WTC11 (cell line): ENCODE measurements around the gene WWOX. TPM values are rescaled to one million over a fixed set of nuclear protein-coding genes. Genes with fewer than 3 reads are reported as not detected.

ENCODE experiments used
- ATAC-seq: fragments of 200-7000 bp; cut with Tn5 transposase; 2 replicates; pipeline ENCODE4 v1.10.0; 2021; ENCODE audit warnings: mild to moderate bottlenecking, moderate library complexity
- CTCF ChIA-PET: fragments of 300-600 bp; sonication (Branson Sonifier 250); formaldehyde crosslinking; loops from one replicate; lab custom pipeline; 2021; ENCODE audit warnings: antibody characterized with exemption; lab: Charles Lee
- POLR2A ChIA-PET: fragments of 350-600 bp; sonication (Branson Sonifier 250); formaldehyde crosslinking; loops from one replicate; lab custom pipeline; 2021; ENCODE audit warnings: antibody characterized with exemption; lab: Charles Lee
- DNase-seq: peaks from one replicate; pipeline ENCODE4 v3.0.0; 2021; ENCODE audit warnings: low spot score
- H3K27ac Mint-ChIP-seq: 2 replicates; pipeline ENCODE4 v1.8.0; 2021; ENCODE audit warnings: mixed read lengths
- H3K27me3 Mint-ChIP-seq: 2 replicates; pipeline ENCODE4 v1.8.0; 2021; ENCODE audit warnings: low read depth, mild to moderate bottlenecking, moderate library complexity, mixed read lengths
- H3K36me3 Mint-ChIP-seq: 2 replicates; pipeline ENCODE4 v1.8.0; 2021; ENCODE audit warnings: mixed read lengths
- H3K4me1 Mint-ChIP-seq: 2 replicates; pipeline ENCODE4 v1.8.0; 2022; ENCODE audit warnings: mixed read lengths
- H3K4me3 Mint-ChIP-seq: 2 replicates; pipeline ENCODE4 v1.8.0; 2021; ENCODE audit warnings: mild to moderate bottlenecking, moderate library complexity, mixed read lengths
- H3K9me3 Mint-ChIP-seq: 2 replicates; pipeline ENCODE4 v1.8.0; 2021; ENCODE audit warnings: mixed read lengths
- ATF2 ChIP-seq: sonication (generic); formaldehyde crosslinking; IDR thresholded peaks from 2 replicates; pipeline ENCODE4 v1.8.1; 2022; ENCODE audit warnings: low read depth, missing genetic modification reagents, borderline replicate concordance
- ATF6 ChIP-seq: sonication (generic); formaldehyde crosslinking; IDR thresholded peaks from 2 replicates; pipeline ENCODE4 v1.8.1; 2023; ENCODE audit warnings: mild to moderate bottlenecking, missing genetic modification reagents
- CDX4 ChIP-seq: fragments of 250-450 bp; sonication (Bioruptor Pico); IDR thresholded peaks from 2 replicates; pipeline ENCODE4 v1.9.0; 2021; ENCODE audit warnings: moderate library complexity, mild to moderate bottlenecking, inconsistent platforms, borderline replicate concordance
- ETV6 ChIP-seq: sonication (generic); formaldehyde crosslinking; IDR thresholded peaks from 2 replicates; pipeline ENCODE4 v1.8.1; 2022; ENCODE audit warnings: mild to moderate bottlenecking, missing genetic modification reagents
- FOXK1 ChIP-seq: sonication (generic); formaldehyde crosslinking; IDR thresholded peaks from 2 replicates; pipeline ENCODE4 v1.8.0; 2022; ENCODE audit warnings: mild to moderate bottlenecking, moderate library complexity, missing genetic modification reagents
- IRF2 ChIP-seq: sonication (generic); formaldehyde crosslinking; IDR thresholded peaks from 2 replicates; pipeline ENCODE4 v1.8.0; 2022; ENCODE audit warnings: low read depth, missing genetic modification reagents, borderline replicate concordance
- KAT7 ChIP-seq: sonication (generic); formaldehyde crosslinking; IDR thresholded peaks from 2 replicates; pipeline ENCODE4 v1.8.1; 2023; ENCODE audit warnings: missing genetic modification reagents, mild to moderate bottlenecking, borderline replicate concordance
- MYBL2 ChIP-seq: sonication (generic); formaldehyde crosslinking; IDR thresholded peaks from 2 replicates; pipeline ENCODE4 v1.8.1; 2023; ENCODE audit warnings: mild to moderate bottlenecking, moderate library complexity, missing genetic modification reagents
- NFYB ChIP-seq: sonication (generic); formaldehyde crosslinking; conservative IDR thresholded peaks from 2 replicates; pipeline ENCODE4 v1.8.0; 2022; ENCODE audit warnings: low read depth, missing genetic modification reagents
- NR1H2 ChIP-seq: sonication (generic); formaldehyde crosslinking; IDR thresholded peaks from 2 replicates; pipeline ENCODE4 v1.9.0; 2021; ENCODE audit warnings: mild to moderate bottlenecking, moderate library complexity, missing genetic modification reagents
- NR3C1 ChIP-seq: sonication (generic); formaldehyde crosslinking; conservative IDR thresholded peaks from 2 replicates; pipeline ENCODE4 v1.8.1; 2023; ENCODE audit warnings: low read depth, mild to moderate bottlenecking, missing genetic modification reagents
- SP1 ChIP-seq: sonication (generic); formaldehyde crosslinking; conservative IDR thresholded peaks from 2 replicates; pipeline ENCODE4 v1.8.1; 2022; ENCODE audit warnings: missing genetic modification reagents
- TEAD4 ChIP-seq: sonication (generic); formaldehyde crosslinking; IDR thresholded peaks from 2 replicates; pipeline ENCODE4 v1.8.0; 2022; ENCODE audit warnings: mild to moderate bottlenecking, missing genetic modification reagents
- USF2 ChIP-seq: sonication (generic); formaldehyde crosslinking; IDR thresholded peaks from 2 replicates; pipeline ENCODE4 v1.8.1; 2023; ENCODE audit warnings: mild to moderate bottlenecking, missing genetic modification reagents, moderate library complexity
- ZNF138 ChIP-seq: sonication (generic); formaldehyde crosslinking; conservative IDR thresholded peaks from 2 replicates; pipeline ENCODE4 v1.8.1; 2022; ENCODE audit warnings: mild to moderate bottlenecking, moderate library complexity, missing genetic modification reagents
- ZNF232 ChIP-seq: sonication (generic); formaldehyde crosslinking; IDR thresholded peaks from 2 replicates; pipeline ENCODE4 v1.8.0; 2022; ENCODE audit warnings: mild to moderate bottlenecking, missing genetic modification reagents
- ZNF263 ChIP-seq: sonication (generic); formaldehyde crosslinking; IDR thresholded peaks from 2 replicates; pipeline ENCODE4 v1.8.1; 2022; ENCODE audit warnings: low read depth, mild to moderate bottlenecking, moderate library complexity, missing genetic modification reagents
- ZNF416 ChIP-seq: fragments of 250-450 bp; sonication (Bioruptor Pico); IDR thresholded peaks from 2 replicates; pipeline ENCODE4 v1.9.0; 2021; ENCODE audit warnings: mild to moderate bottlenecking, inconsistent platforms
- total RNA-seq: library from RNA; stranded (reverse); gene quantifications from 3 replicates; pipeline ENCODE4 v1.2.3, GENCODE V29; 2021

WWOX gene
- total RNA-seq, 1 experiment from 2014 or later, result 15.7 TPM

GRCh38 chr16:78794581-78795250 is 695.3 kb downstream of the WWOX start (continued):
- no peak for TF ChIP-seq TEAD4 (CRISPR knock-in tag)
- TF ChIP-seq ATF2, result no peak
- no peak for TF ChIP-seq USF2 (CRISPR knock-in tag)
- no peak for TF ChIP-seq KAT7 (CRISPR knock-in tag)
- no peak for TF ChIP-seq NR3C1 (CRISPR knock-in tag)
- TF ChIP-seq ZNF263 (CRISPR knock-in tag), result no peak
- no peak for TF ChIP-seq FOXK1
- no peak for TF ChIP-seq IRF2 (CRISPR knock-in tag)
- TF ChIP-seq ATF6 (CRISPR knock-in tag), result no peak
- no peak for TF ChIP-seq ZNF232 (CRISPR knock-in tag)
- TF ChIP-seq NR1H2, result no peak

- DNase-seq (no peak), ATAC-seq (no peak)
- no peak overlapping the region for H3K27ac Mint-ChIP-seq
- no peaks in the 10 kb centered on the region for H3K36me3 Mint-ChIP-seq
- no peak overlapping the region for H3K4me3 Mint-ChIP-seq
- ChIA-PET POLR2A (no interaction called here), CTCF (no interaction called here)
- no peaks in the 10 kb centered on the region for H3K4me1 Mint-ChIP-seq
- peaks cover 9% of the 10 kb centered on the region for H3K9me3 Mint-ChIP-seq
- TF ChIP-seq ZNF138 (CRISPR knock-in tag), result no peak
- no peak for TF ChIP-seq SP1 (CRISPR knock-in tag)
- no peak for TF ChIP-seq ATF2
- no peak for TF ChIP-seq CDX4 (CRISPR knock-in tag)
- no peak for TF ChIP-seq ZNF416 (CRISPR knock-in tag)
- no peak for TF ChIP-seq MYBL2
- no peak for TF ChIP-seq ETV6 (CRISPR knock-in tag)
- no peak for TF ChIP-seq NFYB
- TF ChIP-seq ZNF232 (CRISPR knock-in tag), result no peak
- peaks cover 14% of the 10 kb centered on the region; the same call in 1 of the 2 replicates for H3K27me3 Mint-ChIP-seq
Measured at GRCh38 chr16:78795433-78795832, 696.0 kb downstream of the WWOX start.
